ENCODE measurements around the gene MPPED1.

Gene MPPED1

DNA sequence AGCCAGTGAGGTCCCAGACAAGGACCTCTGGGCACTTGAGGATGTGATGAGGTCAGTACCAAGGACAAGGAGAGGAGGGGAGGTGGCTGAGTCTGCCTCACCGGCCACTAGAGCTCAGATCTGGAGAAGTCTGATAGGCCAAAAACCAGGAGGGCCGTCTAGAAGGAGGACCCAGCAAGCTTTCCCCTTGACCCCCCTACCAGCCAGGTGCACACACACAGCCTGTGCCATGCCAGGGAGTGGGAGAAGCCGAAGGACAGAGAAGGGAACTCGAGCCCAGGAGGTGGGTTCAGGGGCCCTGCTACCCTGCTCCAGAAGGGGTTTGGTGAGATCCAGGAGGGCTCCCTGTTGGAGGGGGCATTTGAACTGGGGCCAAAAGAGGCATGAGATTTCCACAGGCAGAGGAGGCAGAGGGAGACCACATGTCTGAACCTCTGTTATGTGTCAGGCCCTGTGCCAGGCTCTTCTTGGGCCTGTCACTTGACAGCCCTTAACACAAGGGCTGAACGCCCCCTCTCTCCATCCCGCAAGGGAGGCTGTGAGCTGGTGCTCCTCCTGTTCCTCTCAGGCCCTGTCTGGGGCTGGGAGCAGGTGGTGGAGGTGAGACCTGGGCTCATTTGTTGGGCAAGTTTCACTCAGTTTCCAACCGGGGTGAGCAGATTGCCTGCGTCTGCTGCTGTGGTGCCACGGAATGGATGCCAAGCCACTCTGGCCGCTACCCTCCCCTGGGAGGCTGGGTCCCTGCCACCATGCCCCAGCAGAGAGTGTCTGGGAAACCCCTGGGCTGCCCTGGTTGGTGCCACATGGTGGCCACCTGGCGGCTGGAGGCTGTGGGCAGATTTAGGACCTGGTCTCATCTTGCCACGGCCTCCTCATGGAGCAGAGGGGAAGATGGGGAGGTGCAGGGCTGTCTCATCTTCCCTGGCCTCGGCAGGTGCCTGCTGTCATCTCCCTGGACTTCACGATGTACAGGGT, 65.2 kb downstream of the MPPED1 start:
- no peak for DNase-seq (ENCODE audit: low read depth)

DNA sequence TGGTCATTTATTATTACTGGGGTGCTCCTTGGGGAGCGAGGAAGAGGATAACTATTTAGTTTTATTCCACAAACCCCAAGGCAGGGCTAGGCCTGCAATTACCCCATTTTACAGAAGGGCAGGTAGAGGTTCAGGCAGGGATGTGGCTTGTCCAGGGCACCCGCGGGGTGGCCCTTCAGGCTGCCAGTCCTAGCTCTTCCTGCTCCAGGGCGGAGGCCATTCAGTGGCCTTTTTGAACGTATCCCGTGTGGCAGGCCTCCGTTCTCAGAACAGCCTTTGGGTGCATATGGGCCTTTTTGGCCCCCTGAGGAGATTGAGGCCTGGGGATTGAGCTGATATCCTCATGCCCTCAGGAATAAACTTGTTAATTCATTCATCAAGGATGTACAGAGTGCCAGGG, 66.2 kb downstream of the MPPED1 start:
- no peak for DNase-seq (ENCODE audit: low read depth)

DNA sequence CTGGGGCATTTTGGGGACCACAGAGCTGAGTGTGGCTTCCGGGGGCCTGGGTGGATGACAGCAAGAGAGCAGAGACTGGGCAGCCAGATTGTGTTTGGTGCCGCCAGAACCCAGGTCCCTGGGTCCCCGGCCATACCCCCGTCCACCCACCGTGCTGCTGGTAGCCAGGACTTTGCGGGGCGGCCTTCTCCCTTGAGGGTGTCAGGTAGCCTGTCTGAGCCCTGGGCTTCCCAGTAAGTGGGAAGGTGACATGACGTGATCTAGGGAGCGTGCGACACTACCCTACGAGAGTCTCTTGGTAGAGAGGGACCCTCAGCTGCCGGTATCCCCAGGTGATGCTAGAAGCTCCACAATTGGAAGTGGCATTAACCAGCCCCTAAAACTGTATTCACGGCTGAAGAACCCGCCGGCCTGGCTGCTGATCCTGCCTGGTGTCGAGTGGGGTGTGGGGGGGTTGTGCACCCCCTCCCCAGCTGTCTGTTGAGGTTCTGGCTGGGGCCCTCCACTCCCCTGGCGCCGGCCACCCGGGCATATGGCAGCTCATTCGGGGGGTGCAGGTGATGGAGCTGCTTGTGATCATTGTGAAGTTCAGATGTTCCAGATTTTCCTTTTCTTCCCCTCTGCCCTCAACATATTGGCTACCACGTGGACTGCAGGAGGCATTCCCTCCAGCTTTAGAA, 66.9 kb downstream of the MPPED1 start:
- no peak for DNase-seq (ENCODE audit: low read depth)

DNA sequence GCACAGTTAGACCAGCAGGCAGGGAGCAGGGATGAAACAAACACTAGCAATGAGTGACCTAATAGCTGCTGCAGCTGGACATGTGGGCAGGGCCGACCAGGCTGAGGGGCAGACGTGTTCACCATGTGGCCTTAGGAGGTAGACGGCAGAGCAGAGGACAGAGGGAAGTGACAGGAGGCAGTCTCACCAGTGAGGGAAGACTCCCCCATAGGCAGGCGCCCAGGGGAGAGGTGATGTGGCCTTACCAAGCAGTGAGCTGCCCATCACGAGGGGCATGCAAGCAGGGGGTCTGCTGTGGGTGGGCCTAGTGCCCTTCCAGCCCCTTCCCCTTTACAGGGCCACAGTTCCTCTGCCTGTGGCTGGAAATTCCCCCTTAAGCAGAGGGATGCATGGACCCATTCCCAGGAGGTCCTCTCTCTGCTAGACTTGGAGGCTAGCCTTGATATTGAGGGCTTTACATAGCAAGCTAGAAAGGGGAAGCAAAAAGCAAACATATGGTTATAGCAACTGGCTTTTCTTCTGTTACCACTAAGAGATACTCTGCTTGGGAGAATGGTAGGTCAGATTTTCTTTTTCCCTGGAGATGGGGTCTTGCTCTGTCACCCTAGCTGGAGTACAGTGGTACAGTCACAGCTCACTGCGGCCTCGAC, 67.6 kb downstream of the MPPED1 start:
- DNase-seq (ENCODE audit: low read depth): no peak

- no peak for DNase-seq (ENCODE audit: low read depth)
Observed at GRCh38 chr22:43479962-43480361, 68.1 kb downstream of the MPPED1 start.

DNA sequence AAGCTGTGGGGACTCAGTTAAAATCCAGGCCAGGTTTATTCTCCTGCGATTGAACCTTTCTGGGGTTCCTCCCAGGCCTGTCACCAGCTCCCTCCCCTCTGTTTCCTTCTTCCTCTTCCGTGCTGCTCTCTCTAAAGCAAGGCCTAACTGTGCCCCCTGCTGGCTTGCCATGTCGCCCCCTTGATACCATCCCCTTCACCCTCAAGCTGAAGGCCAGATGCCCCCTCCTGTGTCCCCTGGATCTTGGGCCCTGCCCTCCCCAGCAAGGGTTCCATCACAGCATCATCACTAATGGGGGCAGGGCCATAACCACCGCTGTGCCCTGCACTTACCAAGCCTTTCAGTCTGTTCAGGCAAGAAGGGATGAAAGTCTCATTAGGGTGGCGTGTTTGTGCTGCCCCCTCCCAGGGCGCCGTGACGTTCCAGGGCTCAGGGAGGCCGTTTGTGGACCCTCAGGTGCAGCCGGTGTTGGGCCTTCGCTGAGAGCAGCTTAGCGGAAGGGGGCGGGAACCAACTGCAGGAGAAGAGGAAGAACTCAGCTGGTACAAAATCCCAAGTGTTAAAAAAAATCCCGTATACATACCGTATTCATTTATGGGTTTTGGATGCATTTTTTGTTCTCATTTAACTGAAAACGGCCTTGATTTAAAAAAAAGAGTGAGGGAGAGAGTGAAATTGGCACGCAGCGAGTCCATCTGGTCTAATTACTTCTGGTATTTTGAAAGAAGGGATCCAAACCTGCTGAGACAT, 69.9 kb downstream of the MPPED1 start:
- no peak for DNase-seq (ENCODE audit: low read depth)

- no peak for DNase-seq (ENCODE audit: low read depth)
Observed at GRCh38 chr22:43482318-43482625, 70.5 kb downstream of the MPPED1 start.

- DNase-seq (ENCODE audit: low read depth): no peak
Observed at GRCh38 chr22:43483266-43483665, 71.5 kb downstream of the MPPED1 start.

DNA sequence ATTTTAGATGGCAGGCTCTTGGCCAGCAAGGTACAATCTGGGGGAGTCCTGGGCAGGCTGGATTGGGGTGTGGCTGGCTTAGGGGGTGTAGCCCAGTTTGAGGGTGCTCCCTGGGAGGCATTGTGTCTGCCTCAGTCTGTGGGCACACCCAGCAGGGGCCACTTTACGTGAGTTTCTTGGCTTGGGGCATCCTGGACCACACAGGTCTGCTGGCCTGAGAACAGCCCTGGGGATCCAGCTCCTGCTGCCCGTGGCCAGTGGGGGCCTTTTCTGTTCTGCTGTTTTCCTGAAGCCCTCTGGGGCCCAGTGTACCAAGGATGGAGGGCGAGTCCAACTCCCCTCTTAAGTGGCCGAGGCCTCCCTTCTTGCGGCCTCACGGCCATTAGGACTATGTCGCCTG, 71.9 kb downstream of the MPPED1 start:
- no peak for DNase-seq (ENCODE audit: low read depth)

GRCh38 chr22:43484227-43484626, 72.4 kb downstream of the MPPED1 start:
- no peak for DNase-seq (ENCODE audit: low read depth)

- no peak for DNase-seq (ENCODE audit: low read depth)
Observed at GRCh38 chr22:43485502-43486089, 73.8 kb downstream of the MPPED1 start.

GRCh38 chr22:43487311-43488030, 75.7 kb downstream of the MPPED1 start:
- no peak for DNase-seq (ENCODE audit: low read depth)

- DNase-seq (ENCODE audit: low read depth): no peak
Observed at GRCh38 chr22:43488031-43488866, 76.4 kb downstream of the MPPED1 start.

DNA sequence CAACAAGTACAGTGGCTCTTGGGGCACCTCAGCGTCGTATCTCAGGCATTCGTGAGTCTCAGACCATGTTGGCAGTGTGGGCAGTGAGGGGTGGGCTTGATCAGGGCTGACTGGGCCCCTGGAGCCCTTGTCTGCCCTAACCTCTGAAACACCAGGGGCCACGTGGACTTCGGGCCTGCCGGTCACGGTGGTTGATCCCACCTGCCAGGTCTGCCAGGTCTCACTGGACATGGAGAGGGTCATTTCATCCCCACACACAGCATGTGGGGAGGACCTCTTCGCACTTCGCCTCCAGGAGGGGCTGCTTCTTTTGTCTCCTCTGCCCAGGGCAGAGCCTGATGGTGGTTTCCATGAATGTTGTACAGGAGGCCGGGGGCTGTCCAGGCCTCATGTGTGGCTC, 77.1 kb downstream of the MPPED1 start:
- no peak for DNase-seq (ENCODE audit: low read depth)

DNA sequence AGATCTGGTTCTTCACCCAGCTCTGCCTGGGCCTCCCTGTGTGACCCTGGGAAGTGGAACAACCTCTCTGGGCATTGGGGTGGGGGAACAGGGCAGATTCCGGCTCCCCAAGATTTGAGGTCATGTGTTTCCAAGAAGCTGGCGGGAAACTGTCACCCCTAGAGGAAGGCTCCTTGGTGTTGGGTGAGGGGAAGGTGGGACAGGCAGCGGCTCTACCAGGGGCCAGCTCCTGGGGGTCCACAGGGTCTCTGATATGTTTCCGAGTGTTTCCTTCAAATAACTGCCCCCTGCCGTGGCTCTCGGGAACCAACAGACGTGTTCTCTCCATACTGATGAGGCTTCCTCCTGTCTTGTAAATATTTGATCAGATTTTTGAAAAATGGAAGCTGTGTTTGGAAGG, 78.5 kb downstream of the MPPED1 start:
- DNase-seq (ENCODE audit: low read depth): no peak

- DNase-seq (ENCODE audit: low read depth): no peak
Observed at GRCh38 chr22:43491177-43491576, 79.4 kb downstream of the MPPED1 start.

DNA sequence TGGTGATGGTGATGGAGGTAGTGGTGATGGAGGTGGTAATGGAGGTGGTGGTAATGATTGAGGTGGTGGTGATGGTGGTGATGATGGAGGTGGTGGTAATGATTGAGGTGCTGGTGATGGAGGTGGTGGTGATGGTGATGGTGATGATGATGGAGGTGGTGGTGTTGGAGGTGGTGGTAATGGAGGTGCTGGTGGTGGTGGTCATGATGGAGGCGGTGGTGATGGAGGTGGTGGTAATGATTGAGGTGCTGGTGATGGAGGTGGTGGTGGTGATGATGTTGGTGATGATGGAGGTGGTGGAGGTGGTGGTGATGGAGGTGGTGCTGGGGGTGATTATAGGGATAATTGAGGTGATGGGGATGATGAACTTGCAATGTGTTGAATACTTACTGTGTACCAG, 79.9 kb downstream of the MPPED1 start:
- DNase-seq (ENCODE audit: low read depth): no peak

DNA sequence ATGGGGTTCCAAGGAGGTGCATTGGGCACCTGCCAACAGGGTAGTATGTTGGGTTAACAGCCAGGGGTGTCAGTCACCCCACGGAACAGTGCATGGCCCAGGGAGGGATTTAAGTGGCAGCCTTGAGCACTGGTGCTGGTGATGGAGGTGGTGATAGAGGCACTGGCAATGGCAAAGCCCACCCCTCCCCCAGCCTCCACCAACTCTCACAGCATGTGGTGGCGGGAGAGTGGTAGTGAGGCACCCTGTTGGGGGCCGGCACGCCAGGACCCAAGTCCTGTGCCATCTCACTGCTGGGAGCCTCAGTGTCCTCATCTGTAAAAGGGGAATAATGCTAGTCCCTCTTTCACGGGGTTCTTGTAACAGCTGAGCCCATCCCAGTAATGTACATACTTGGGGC, 81.5 kb downstream of the MPPED1 start:
- no peak for DNase-seq (ENCODE audit: low read depth)

DNA sequence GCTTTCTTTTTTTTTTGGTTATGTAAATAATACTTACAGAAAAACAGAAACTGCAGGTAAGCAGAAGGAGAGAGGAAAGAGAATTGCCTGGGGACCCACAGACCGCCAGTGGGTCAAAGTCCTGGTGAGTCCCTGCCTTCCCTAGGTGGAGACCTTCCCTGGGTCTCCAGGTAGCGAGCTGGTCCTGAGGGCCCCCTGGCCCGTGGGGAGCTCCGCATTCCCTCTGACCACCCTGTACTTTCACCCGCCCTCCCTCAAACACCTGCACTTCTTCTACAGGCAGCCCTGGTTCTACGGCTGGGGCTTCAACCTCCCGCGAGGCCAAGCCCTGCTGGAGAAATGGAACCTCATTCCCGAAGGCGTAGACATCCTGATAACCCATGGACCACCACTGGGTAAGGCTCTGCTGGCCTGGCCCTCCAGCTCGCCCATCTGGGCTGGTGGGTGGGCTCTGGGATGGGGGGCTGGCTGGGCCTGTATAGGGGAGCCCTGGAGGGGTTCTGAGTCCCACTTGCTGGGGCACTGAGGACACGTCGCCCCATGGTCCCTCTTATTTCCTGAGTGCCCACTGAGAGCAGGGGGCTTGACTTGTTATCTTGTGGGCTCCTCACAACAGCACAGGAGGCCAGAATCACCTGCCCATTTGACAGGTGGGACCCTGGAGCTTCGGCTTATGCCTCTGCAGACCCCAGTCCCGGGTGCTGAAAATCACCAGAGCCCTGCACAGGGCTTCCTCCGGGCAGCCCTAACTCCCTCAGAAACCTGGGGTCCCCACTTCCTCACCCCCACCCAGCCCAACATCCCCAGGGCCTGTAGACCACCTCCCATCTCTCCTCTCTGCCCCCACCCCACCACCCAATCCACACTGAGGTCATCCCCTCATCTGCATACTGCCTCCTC, 86.4 kb downstream of the MPPED1 start:
- DNase-seq (ENCODE audit: low read depth): no peak
